SK-N-SH (cell line): ENCODE data around the gene PARD3. TPM values are rescaled to one million over a fixed set of nuclear protein-coding genes. Genes with fewer than 3 reads are reported as not detected.
A peak's percentile ranks its signal among the peaks of the same experiment; 100 is the strongest.

Source experiments
- CTCF ChIA-PET: fragments of 300-600, 350-600 bp; formaldehyde crosslinking; extraction: SDS; loops from one replicate; lab custom pipeline; 2021; lab: Yijun Ruan, JAX
- POLR2A ChIA-PET: fragments of 350-600 bp; sonication (Branson Sonifier 250); formaldehyde crosslinking; extraction: SDS; loops from one replicate; lab custom pipeline; 2020; ENCODE audit warnings: antibody characterized with exemption, inconsistent platforms; lab: Yijun Ruan, JAX
- DNase-seq: peaks from one replicate; pipeline ENCODE4 v3.0.0; 2012
- H2AFZ ChIP-seq: fragments of 200-600 bp; sonication (generic); 2 replicates; pipeline ENCODE4 v1.8.1; 2016; ENCODE audit warnings: antibody characterized with exemption, mild to moderate bottlenecking, low read depth
- H3F3A ChIP-seq: fragments of 200-600 bp; sonication (generic); replicated peaks from 2 replicates; pipeline ENCODE3; 2016; ENCODE audit warnings: antibody characterized with exemption, mild to moderate bottlenecking; ENCODE audit not compliant: insufficient read depth
- H3K27ac ChIP-seq, 2 experiments: fragments of 200-500 bp in 1 of 2; fragments of 200-600 bp in 1 of 2; sonication (Bioruptor generic) in 1 of 2; sonication (generic), shearing (Covaris generic) in 1 of 2; 2 replicates each; pipeline versions ENCODE4 v1.5.1 to v1.6.1; 2014 to 2016; ENCODE audit warnings: low read depth in 2 of 2, inconsistent platforms in 1 of 2, low read length in 1 of 2, mild to moderate bottlenecking in 1 of 2, mixed read lengths in 1 of 2
- H3K27me3 ChIP-seq: fragments of 200-600 bp; sonication (generic), shearing (Covaris generic); 2 replicates; pipeline ENCODE4 v1.6.1; 2016; ENCODE audit warnings: mixed run types; ENCODE audit not compliant: insufficient read depth
- H3K36me3 ChIP-seq, 2 experiments: fragments of 200-500 bp in 1 of 2; fragments of 200-600 bp in 1 of 2; sonication (Bioruptor generic) in 1 of 2; sonication (generic) in 1 of 2; replicated peaks in 1 of 2; 2 replicates each; pipeline versions ENCODE3 to v1.5.1; 2014 to 2016; ENCODE audit warnings: low read length in 1 of 2, mild to moderate bottlenecking in 1 of 2; ENCODE audit not compliant: insufficient read depth in 2 of 2, control insufficient read depth in 1 of 2
- H3K4me1 ChIP-seq, 2 experiments: fragments of 200-500 bp in 1 of 2; fragments of 200-600 bp in 1 of 2; sonication (Bioruptor generic) in 1 of 2; sonication (generic), shearing (Covaris generic) in 1 of 2; 2 replicates each; pipeline versions ENCODE4 v1.5.1 to v1.6.1; 2014 to 2016; ENCODE audit warnings: low read depth in 1 of 2, low read length in 1 of 2, mixed run types in 1 of 2; ENCODE audit not compliant: insufficient read depth in 2 of 2, control insufficient read depth in 1 of 2
- H3K4me2 ChIP-seq: fragments of 200-600 bp; sonication (generic), shearing (Covaris generic); 2 replicates; pipeline ENCODE4 v1.6.1; 2017; ENCODE audit warnings: mixed run types
- H3K4me3 ChIP-seq, 2 experiments: fragments of 200-500 bp in 1 of 2; fragments of 200-600 bp in 1 of 2; sonication (Bioruptor generic) in 1 of 2; sonication (generic), shearing (Covaris generic) in 1 of 2; 2 replicates each; pipeline versions ENCODE4 v1.5.1 to v1.8.1; 2014 to 2016; ENCODE audit warnings: low read depth in 2 of 2, inconsistent platforms in 1 of 2, low read length in 1 of 2, mild to moderate bottlenecking in 1 of 2, mixed read lengths in 1 of 2, moderate library complexity in 1 of 2
- H3K79me2 ChIP-seq: fragments of 200-600 bp; sonication (generic); 2 replicates; pipeline ENCODE4 v1.8.1; 2017; ENCODE audit warnings: mild to moderate bottlenecking; ENCODE audit not compliant: insufficient read depth
- H3K9ac ChIP-seq: fragments of 200-600 bp; sonication (generic); 2 replicates; pipeline ENCODE4 v1.6.1; 2017; ENCODE audit warnings: mixed run types
- H3K9me2 ChIP-seq: fragments of 200-600 bp; sonication (generic); 2 replicates; pipeline ENCODE4 v1.6.1; 2017; ENCODE audit warnings: mixed run types
- H3K9me3 ChIP-seq: fragments of 200-600 bp; sonication (generic); 2 replicates; pipeline ENCODE4 v1.6.1; 2017; ENCODE audit warnings: mixed run types, mild to moderate bottlenecking, moderate library complexity
- H4K20me1 ChIP-seq: fragments of 200-600 bp; sonication (generic); 2 replicates; pipeline ENCODE4 v1.6.1; 2017; ENCODE audit warnings: mild to moderate bottlenecking, mixed run types; ENCODE audit not compliant: insufficient read depth
- CHD2 ChIP-seq: fragments of 150-350 bp; IDR thresholded peaks from 2 replicates; pipeline ENCODE4 v1.6.1; 2018; ENCODE audit warnings: low read length; ENCODE audit not compliant: partially characterized antibody
- EZH2phosphoT487 ChIP-seq: fragments of 200-600 bp; sonication (generic); IDR thresholded peaks from 2 replicates; pipeline ENCODE4 v1.6.1; 2017; ENCODE audit warnings: low read depth, mixed run types, mild to moderate bottlenecking, antibody characterized with exemption, moderate library complexity, borderline replicate concordance
- FOSL2 ChIP-seq: IDR thresholded peaks from 2 replicates; pipeline ENCODE4 v1.4.0; 2012; ENCODE audit warnings: low read depth, mild to moderate bottlenecking, moderate library complexity, borderline replicate concordance
- GATA2 ChIP-seq: sonication (generic); formaldehyde crosslinking; IDR thresholded peaks from 2 replicates; pipeline ENCODE4 v1.5.0; 2020; ENCODE audit warnings: mild to moderate bottlenecking, missing genetic modification reagents
- NRF1 ChIP-seq: IDR thresholded peaks from 2 replicates; pipeline ENCODE4 v1.6.1; 2012; ENCODE audit warnings: low read depth, mild to moderate bottlenecking, low read length
- RXRA ChIP-seq: IDR thresholded peaks from 2 replicates; pipeline ENCODE4 v1.4.0; 2012; ENCODE audit warnings: low read depth, mild to moderate bottlenecking, borderline replicate concordance
- SMC3 ChIP-seq: IDR thresholded peaks from 2 replicates; pipeline ENCODE4 v1.6.1; 2012; ENCODE audit warnings: low read depth, low read length, improper control_type of control experiment
- TAF1 ChIP-seq: IDR thresholded peaks from 2 replicates; pipeline ENCODE4 v1.6.1; 2012; ENCODE audit warnings: low read depth, mild to moderate bottlenecking, low read length, moderate library complexity, borderline replicate concordance
- YY1 ChIP-seq: IDR thresholded peaks from 2 replicates; pipeline ENCODE4 v1.4.0; 2012; ENCODE audit warnings: low read depth, mild to moderate bottlenecking
- WGBS: methylation state at CpG from one replicate; pipeline ENCODE4 v1.1.6; 2017; ENCODE audit warnings: low lambda C conversion rate; 5-methylcytosine and 5-hydroxymethylcytosine counted together
- polyA plus RNA-seq, 3 experiments: library from polyadenylated mRNA; depleted of rRNA; stranded (reverse); fragments of >200 nt; gene quantifications; 2 replicates each; pipeline ENCODE4 v1.2.3, GENCODE V29; 2012
- TF ChIP-seq, protein P1 (sequence below): fragments of 150-350 bp; IDR thresholded peaks from 2 replicates; pipeline ENCODE4 v1.6.1; 2017; ENCODE audit warnings: antibody characterized with exemption, low read length, low read depth, borderline replicate concordance
- TF ChIP-seq, protein P2 (sequence below): fragments of 200-600 bp; sonication (generic); IDR thresholded peaks from 2 replicates; pipeline ENCODE4 v1.6.1; 2017; ENCODE audit warnings: antibody characterized with exemption, mild to moderate bottlenecking, moderate library complexity
- TF ChIP-seq, protein P3 (sequence below): IDR thresholded peaks from 2 replicates; pipeline ENCODE4 v1.4.0; 2012; ENCODE audit warnings: low read depth
- TF ChIP-seq, protein P4 (sequence below): IDR thresholded peaks from 2 replicates; pipeline ENCODE4; 2012
- TF ChIP-seq, protein P5 (sequence below): fragments of 150-350 bp; IDR thresholded peaks from 2 replicates; pipeline ENCODE4 v1.6.1; 2016; ENCODE audit warnings: mild to moderate bottlenecking, low read depth, low read length

Gene PARD3
- polyA plus RNA-seq, 1 of the 3 experiments (the other 2 are of a cell fraction), result 29.4 TPM

DNA sequence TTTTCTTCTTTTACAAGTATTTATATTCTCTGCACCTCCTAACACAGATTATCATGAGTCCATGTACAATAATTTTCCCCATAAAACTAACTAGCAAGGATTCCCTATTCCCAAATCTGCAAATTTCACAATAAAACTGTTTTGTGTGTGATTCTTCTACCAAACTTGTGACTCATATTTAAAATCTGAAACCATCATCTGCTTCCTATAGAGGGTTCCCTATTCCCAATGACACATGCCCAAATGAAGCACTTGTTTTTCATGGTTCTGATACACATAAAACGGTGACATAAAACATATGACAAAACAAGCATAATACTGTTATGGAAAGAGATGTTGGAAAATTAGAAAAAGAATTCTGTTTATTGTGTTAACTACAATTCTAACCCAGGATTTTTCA lies 657.6 kb downstream of the PARD3 start:
- Histone ChIP-seq H3K4me1 (peaks cover 7 to 14% of the 10 kb centered on the region in 2 experiments; a peak in 3 of 4 replicates), H3K4me2 (peak overlapping the region; percentile 7; the same call in 1 of the 2 replicates), H3K4me3 (0 out of 4 replicates have a peak overlapping the region, but pooled peaks of 1 of the 2 experiments have one; percentile 0), H3K9me3 (no peaks in the 10 kb centered on the region), H3K9me2 (no peaks in the 10 kb centered on the region), H3K79me2 (no peaks in the 10 kb centered on the region), H3K36me3 (no peaks in the 10 kb centered on the region), H2AFZ (no peak overlapping the region), H3K27ac (peak overlapping the region in 1 of 2 experiments; percentile 42; a peak in 1 of 4 replicates), H3F3A (no peaks in the 10 kb centered on the region), H4K20me1 (no peaks in the 10 kb centered on the region), H3K27me3 (no peaks in the 10 kb centered on the region), H3K9ac (no peak overlapping the region)
- no peak for TF ChIP-seq SMC3
- TF ChIP-seq, protein P1, sequence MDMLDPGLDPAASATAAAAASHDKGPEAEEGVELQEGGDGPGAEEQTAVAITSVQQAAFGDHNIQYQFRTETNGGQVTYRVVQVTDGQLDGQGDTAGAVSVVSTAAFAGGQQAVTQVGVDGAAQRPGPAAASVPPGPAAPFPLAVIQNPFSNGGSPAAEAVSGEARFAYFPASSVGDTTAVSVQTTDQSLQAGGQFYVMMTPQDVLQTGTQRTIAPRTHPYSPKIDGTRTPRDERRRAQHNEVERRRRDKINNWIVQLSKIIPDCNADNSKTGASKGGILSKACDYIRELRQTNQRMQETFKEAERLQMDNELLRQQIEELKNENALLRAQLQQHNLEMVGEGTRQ, result no peak
- peak; percentile 24; the same call in 1 of the 2 replicates for TF ChIP-seq FOSL2
- TF ChIP-seq, protein P2, sequence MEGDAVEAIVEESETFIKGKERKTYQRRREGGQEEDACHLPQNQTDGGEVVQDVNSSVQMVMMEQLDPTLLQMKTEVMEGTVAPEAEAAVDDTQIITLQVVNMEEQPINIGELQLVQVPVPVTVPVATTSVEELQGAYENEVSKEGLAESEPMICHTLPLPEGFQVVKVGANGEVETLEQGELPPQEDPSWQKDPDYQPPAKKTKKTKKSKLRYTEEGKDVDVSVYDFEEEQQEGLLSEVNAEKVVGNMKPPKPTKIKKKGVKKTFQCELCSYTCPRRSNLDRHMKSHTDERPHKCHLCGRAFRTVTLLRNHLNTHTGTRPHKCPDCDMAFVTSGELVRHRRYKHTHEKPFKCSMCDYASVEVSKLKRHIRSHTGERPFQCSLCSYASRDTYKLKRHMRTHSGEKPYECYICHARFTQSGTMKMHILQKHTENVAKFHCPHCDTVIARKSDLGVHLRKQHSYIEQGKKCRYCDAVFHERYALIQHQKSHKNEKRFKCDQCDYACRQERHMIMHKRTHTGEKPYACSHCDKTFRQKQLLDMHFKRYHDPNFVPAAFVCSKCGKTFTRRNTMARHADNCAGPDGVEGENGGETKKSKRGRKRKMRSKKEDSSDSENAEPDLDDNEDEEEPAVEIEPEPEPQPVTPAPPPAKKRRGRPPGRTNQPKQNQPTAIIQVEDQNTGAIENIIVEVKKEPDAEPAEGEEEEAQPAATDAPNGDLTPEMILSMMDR, result no peak
- TF ChIP-seq, protein P3, sequence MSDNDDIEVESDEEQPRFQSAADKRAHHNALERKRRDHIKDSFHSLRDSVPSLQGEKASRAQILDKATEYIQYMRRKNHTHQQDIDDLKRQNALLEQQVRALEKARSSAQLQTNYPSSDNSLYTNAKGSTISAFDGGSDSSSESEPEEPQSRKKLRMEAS, result no peak
- TF ChIP-seq YY1, result no peak
- TF ChIP-seq EZH2phosphoT487, result no peak
- DNase-seq, result no peak
- CTCF ChIA-PET, result no interaction called here
- 68% methylated on average over 1 of the region's 1 CpG for WGBS
- POLR2A ChIA-PET, result no interaction called here

DNA sequence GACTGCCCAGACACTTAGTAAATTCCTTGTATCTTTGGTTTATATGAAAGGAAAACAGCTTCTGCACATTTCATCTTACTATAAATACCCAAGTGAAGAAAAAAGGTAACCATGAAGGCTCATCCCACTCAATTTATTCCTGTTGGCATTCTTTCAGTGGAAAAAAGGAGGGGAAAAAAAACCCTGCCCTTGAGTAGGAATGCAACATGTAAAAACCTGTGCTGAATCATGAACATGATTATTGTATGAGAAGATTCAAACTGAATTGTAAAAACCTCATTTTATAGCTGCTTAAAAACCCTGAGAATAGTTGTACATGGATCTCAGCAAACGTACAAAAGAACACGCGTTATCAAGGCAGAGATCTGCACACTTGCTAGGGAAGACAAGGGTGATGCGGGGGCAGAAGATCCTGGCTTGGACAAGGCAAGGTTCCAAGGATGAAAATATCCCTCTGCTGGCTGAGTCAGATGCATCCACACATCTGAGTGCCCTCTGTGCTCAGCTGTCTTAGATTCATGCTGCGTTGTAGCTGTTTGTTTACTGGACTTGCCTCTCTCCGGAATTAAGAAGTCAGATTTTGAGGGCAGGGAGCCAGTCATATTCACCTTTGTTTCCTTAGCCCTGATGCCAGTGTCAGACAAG lies 658.2 kb downstream of the PARD3 start:
- Histone ChIP-seq H3K79me2 (no peaks in the 10 kb centered on the region), H3K9me2 (no peaks in the 10 kb centered on the region), H3K36me3 (no peaks in the 10 kb centered on the region), H3K27me3 (no peaks in the 10 kb centered on the region), H3F3A (no peaks in the 10 kb centered on the region), H3K4me3 (peak overlapping the region in 1 of 2 experiments; percentile 0; a peak in 1 of 4 replicates), H3K4me1 (peaks cover 7 to 14% of the 10 kb centered on the region in 2 experiments; a peak in 3 of 4 replicates), H3K4me2 (peak overlapping the region; percentile 7; the same call in 1 of the 2 replicates), H3K27ac (peak overlapping the region in 1 of 2 experiments; percentile 42; a peak in 1 of 4 replicates), H2AFZ (no peak overlapping the region), H4K20me1 (no peaks in the 10 kb centered on the region), H3K9ac (no peak overlapping the region), H3K9me3 (no peaks in the 10 kb centered on the region)
- POLR2A ChIA-PET, result no interaction called here
- 42% methylated on average over 6 of the region's 6 CpGs for WGBS
- CTCF ChIA-PET, result no interaction called here
- no peak for DNase-seq
- TF ChIP-seq NRF1 (no peak), GATA2 (no peak), CHD2 (no peak), RXRA (no peak), EZH2phosphoT487 (no peak), TAF1 (no peak), SMC3 (peak; percentile 21)
- TF ChIP-seq, protein P4, sequence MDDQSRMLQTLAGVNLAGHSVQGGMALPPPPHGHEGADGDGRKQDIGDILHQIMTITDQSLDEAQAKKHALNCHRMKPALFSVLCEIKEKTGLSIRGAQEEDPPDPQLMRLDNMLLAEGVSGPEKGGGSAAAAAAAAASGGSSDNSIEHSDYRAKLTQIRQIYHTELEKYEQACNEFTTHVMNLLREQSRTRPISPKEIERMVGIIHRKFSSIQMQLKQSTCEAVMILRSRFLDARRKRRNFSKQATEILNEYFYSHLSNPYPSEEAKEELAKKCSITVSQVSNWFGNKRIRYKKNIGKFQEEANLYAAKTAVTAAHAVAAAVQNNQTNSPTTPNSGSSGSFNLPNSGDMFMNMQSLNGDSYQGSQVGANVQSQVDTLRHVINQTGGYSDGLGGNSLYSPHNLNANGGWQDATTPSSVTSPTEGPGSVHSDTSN, result no peak
- TF ChIP-seq, protein P3, result no peak
- TF ChIP-seq, protein P1, result no peak
- TF ChIP-seq, protein P5, sequence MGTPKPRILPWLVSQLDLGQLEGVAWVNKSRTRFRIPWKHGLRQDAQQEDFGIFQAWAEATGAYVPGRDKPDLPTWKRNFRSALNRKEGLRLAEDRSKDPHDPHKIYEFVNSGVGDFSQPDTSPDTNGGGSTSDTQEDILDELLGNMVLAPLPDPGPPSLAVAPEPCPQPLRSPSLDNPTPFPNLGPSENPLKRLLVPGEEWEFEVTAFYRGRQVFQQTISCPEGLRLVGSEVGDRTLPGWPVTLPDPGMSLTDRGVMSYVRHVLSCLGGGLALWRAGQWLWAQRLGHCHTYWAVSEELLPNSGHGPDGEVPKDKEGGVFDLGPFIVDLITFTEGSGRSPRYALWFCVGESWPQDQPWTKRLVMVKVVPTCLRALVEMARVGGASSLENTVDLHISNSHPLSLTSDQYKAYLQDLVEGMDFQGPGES, result no peak
